ENCODE data around the gene EYS. TPM values are rescaled to one million over a fixed set of nuclear protein-coding genes. Genes with fewer than 3 reads are reported as not detected.

Gene EYS
- total and polyA plus RNA-seq, 2 of the 8 experiments (the other 6 are each of a cell fraction or from before 2014, with no cell fraction given), result 0.05 to 0.13 TPM

DNA sequence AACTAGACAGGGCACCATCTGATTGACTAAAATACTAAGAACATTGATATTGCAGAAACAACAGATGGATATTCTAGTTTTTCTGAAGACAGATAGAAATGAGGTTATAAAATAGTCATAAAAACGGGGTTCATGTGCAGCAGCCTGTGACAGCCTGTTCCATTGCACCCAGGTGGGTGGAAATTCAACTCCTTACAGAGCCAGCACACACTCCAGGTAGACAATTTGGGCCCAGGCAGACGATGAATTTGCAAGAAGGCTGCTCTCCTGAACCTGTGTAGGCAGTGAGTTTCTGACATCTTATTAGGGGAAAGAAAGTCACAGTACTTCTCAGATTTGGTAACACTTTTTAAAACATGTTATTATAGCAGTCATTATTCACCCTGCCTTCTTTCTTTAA, 1657.3 kb downstream of the EYS start (continued):
- TF ChIP-seq TBP (IDR thresholded peaks at IDR 0.05; ENCODE audit: low read depth, low read length) (no peak), EP300 (IDR thresholded peaks at IDR 0.05; ENCODE audit: borderline replicate concordance in 1 of 2, low read depth in 2 of 2, low read length in 2 of 2) (no peak)

Measured in H1 (cell line).